VCaP (cell line): ENCODE data around the gene SLIRP.
A peak's percentile ranks its signal among the peaks of the same experiment; 100 is the strongest.

ENCODE experiments used
- H3K27ac ChIP-seq: fragments of 450-650 bp; 2 replicates; pipeline ENCODE4 v1.5.1; 2017
- TF ChIP-seq, protein P1 (sequence below): fragments of 450-650 bp; conservative IDR thresholded peaks from 2 replicates; pipeline ENCODE4 v1.5.1; 2017; ENCODE audit warnings: mild to moderate bottlenecking, moderate library complexity

Gene SLIRP

DNA sequence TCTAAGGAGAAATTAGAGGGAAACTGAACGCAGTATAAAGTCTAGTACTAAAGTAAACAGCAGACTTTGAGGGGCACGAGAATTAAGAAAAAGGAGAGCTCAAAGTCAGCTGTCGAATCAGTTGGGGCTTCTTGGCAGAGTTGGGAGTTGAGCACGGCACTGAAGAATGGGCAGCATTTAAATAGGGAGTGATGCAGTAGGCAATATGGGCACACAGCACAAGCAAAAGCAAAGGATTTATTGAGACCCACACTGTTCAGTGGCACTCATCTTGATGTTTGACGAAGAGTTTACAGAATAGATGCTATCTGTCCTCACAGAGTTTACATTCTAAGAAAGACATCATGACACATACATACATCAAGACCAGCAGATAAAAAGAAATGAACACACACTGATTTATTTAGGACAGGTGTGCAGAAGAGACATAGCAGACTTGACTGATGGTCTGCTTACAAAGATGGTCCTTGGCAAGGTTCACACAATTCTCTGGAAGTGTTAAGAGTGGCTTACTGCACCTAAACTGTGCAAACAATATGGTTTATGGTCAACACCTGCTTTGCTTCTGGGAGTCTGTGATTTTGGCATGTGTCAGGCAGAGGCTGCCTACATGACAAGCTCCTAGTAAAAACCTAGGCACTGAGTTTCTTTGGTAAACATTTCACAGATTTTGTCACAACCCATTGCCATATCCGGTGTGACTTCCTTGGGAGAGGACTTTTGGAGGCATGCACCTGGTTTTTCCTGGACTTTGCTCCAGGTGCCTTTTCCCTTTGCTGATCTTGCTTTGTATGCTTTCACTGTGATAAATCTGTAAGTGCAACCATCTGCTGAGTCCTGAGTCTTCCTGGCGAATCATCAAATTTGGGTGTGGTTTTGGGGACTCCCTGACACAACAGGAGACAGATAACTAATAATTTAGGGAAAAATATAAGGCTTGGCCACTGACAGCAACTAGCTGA, 26.4 kb upstream of the SLIRP start:
- TF ChIP-seq, protein P1, sequence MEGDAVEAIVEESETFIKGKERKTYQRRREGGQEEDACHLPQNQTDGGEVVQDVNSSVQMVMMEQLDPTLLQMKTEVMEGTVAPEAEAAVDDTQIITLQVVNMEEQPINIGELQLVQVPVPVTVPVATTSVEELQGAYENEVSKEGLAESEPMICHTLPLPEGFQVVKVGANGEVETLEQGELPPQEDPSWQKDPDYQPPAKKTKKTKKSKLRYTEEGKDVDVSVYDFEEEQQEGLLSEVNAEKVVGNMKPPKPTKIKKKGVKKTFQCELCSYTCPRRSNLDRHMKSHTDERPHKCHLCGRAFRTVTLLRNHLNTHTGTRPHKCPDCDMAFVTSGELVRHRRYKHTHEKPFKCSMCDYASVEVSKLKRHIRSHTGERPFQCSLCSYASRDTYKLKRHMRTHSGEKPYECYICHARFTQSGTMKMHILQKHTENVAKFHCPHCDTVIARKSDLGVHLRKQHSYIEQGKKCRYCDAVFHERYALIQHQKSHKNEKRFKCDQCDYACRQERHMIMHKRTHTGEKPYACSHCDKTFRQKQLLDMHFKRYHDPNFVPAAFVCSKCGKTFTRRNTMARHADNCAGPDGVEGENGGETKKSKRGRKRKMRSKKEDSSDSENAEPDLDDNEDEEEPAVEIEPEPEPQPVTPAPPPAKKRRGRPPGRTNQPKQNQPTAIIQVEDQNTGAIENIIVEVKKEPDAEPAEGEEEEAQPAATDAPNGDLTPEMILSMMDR, result no peak
- peak overlapping the region; percentile 75 for H3K27ac ChIP-seq

DNA sequence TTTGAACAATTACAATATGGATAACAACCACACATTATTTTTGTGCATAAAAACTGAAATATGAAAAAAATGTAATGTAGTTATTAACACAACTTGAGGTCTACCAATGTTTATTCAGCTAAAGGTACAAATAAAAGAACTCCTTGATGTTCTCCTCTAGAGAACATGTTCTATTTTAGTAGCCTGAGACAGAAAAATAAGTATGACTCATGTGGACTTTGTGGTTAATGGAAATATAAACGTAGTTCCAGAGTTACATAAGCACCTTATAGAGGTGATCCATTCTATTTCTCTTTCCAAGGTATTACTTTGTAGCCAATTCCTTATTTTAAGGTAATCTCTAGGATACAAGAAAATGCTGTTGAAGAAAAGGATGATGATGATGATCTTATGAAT, 25.7 kb upstream of the SLIRP start:
- H3K27ac ChIP-seq, result peak overlapping the region; percentile 75
- TF ChIP-seq, protein P1, result no peak

DNA sequence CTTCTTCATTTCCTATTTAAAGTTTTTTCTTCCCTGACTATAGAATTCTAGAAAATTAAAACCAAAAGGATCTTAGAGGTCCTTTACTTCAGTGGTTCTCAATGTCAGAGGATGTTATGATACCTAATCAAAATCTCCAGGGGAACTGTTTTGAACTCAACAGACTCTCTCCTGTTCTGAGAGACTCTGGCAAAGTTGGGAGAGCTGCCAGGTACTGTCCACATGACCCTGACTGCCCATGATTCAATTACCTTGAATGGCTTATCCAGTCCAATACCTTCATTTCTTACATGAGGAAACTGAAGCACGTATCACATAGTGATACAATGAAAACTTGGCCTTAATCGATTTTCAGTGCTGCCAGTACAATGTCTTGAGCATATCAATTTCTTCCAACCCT, 16.6 kb upstream of the SLIRP start:
- no peak overlapping the region for H3K27ac ChIP-seq
- TF ChIP-seq, protein P1, result no peak

DNA sequence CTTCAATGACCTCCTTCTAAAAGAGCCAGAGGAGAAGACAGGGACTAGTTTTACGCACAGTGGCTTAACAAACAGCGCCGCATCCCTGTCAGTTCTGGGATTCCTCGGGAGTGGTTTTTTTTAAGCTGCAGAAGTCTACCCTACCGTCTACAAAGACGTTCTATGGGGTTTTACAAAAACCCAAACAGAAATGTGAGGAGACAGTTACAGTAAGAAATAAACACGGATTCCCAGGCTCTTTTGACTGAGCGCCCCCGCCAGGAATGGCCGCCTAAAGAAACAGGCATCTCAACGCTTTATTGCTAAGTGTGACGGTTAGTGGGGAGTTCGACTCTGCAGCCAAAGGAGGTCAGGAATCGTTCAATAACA, 564 bp upstream of the SLIRP start:
- H3K27ac ChIP-seq, result peak overlapping the region; percentile 77
- TF ChIP-seq, protein P1, result peak; percentile 71

DNA sequence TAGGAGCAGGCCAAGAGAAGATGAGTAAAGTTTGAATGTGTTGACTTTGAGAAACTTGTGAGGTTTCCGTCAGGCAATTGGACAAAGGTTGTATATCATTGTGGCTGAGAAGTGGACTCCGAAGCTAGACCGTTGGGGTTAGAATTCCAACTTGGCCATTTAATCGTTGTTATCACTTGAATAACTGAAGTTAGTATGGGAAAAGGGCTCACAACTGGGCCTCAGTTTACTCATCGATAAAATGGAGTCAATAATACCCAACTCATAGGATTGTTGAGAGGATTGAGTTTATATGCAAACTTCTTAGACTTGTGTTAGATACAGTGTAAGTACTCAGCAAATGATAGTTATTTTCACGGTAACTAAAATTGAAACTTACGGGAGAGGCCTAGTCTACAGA, 846 bp downstream of the SLIRP start:
- H3K27ac ChIP-seq, result peak overlapping the region; percentile 77; the same call in 1 of the 2 replicates
- TF ChIP-seq, protein P1, result no peak

DNA sequence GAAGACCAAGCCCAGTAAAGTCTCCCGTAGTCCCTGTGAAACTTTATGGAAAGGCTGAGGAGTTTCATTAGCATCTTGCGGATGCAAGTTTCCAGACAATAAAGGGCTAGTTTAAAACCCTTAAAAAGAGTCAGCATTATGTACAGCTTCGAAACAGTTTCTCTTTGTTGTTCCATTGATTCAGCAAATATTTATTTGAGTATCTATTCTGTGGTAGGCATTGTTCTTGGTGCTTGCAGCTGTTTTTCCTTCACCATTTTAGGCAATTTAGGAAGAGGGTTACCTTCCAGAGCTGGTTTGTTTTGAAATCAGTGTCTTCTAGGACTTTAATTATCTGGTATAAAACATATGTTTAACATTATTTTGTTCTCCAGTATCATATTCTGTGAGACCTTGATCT, 1.5 kb downstream of the SLIRP start:
- H3K27ac ChIP-seq, result no peak overlapping the region; the same call in 1 of the 2 replicates
- TF ChIP-seq, protein P1, result no peak

DNA sequence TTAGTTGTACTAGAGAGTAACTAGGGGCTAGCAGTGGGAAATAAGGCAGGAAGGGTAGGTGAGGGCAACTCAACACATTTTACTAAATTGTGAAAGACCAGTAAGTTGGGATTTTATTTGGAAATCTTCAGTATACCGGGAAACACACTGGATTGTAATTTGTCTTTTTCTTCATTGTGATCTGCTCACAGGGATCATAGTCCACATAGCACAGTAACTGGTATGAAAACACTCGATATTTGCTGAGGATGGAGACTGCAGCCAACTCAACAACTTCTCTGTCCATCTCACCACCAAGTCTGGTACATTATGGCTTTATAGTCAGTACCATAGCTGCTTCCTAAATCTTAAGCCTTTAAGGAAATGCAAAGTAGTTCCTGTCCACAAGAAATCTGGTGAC, 2.5 kb downstream of the SLIRP start:
- TF ChIP-seq, protein P1, result no peak

More for the DNA sequence above, 2.5 kb downstream of the SLIRP start:
- no peak overlapping the region for H3K27ac ChIP-seq
